Activated effector memory CD4-positive, alpha-beta T cell treated with Interleukin-2 at 50 U/mL for 16 hours (primary cell): ENCODE results near the gene PTCRA.
"Not testable (repeated sequence)": the region's sequence is repeated elsewhere in the genome, so short reads cannot be mapped to it uniquely, and the experiment has no call there.

ENCODE experiments used
- DNase-seq: peaks from one replicate; pipeline ENCODE4 v3.0.0-alpha.2; 2020

PTCRA gene

GRCh38 chr6:42904467-42904866 lies 11.4 kb upstream of the PTCRA start:
- DNase-seq = no peak

GRCh38 chr6:42907336-42907735 lies 8.5 kb upstream of the PTCRA start:
- no peak for DNase-seq

GRCh38 chr6:42909835-42910234 lies 6.0 kb upstream of the PTCRA start:
- DNase-seq = no peak

GRCh38 chr6:42911171-42912021 lies 4.5 kb upstream of the PTCRA start:
- DNase-seq = no peak

- no peak for DNase-seq
Measured at GRCh38 chr6:42914546-42914945, 1.3 kb upstream of the PTCRA start.

GRCh38 chr6:42916288-42916687 lies 435 bp downstream of the PTCRA start:
- no peak for DNase-seq

- no peak for DNase-seq
Measured at GRCh38 chr6:42921801-42922200, 5.9 kb downstream of the PTCRA start.

- DNase-seq = no peak
Measured at GRCh38 chr6:42923666-42924065, 7.8 kb downstream of the PTCRA start.

GRCh38 chr6:42925248-42925857 lies 9.5 kb downstream of the PTCRA start:
- DNase-seq = no peak

GRCh38 chr6:42928986-42929820 lies 13.3 kb downstream of the PTCRA start, which contains the start of gene CNPY3:
CNPY3 (plus strand) TSS chr6:42929480; CDS start chr6:42929571, 91 bp downstream.
- DNase-seq = peak; percentile 93

GRCh38 chr6:42929821-42930360 lies 14.0 kb downstream of the PTCRA start:
- no peak for DNase-seq

GRCh38 chr6:42932412-42932811 lies 16.6 kb downstream of the PTCRA start:
- DNase-seq = no peak

- DNase-seq = no peak
Measured at GRCh38 chr6:42933205-42933604, 17.4 kb downstream of the PTCRA start.

- no peak for DNase-seq
Measured at GRCh38 chr6:42935322-42935721, 19.5 kb downstream of the PTCRA start.

- DNase-seq = no peak
Measured at GRCh38 chr6:42936398-42936797, 20.5 kb downstream of the PTCRA start.

GRCh38 chr6:42937548-42938427 lies 21.9 kb downstream of the PTCRA start:
- no peak for DNase-seq

- no peak for DNase-seq
Measured at GRCh38 chr6:42938428-42938796, 22.6 kb downstream of the PTCRA start.

GRCh38 chr6:42938987-42939809 lies 23.3 kb downstream of the PTCRA start:
- no peak for DNase-seq

GRCh38 chr6:42939810-42940167 lies 23.9 kb downstream of the PTCRA start:
- DNase-seq = no peak

GRCh38 chr6:42940493-42941045 lies 24.7 kb downstream of the PTCRA start:
- no peak for DNase-seq

- DNase-seq = not testable (repeated sequence)
Measured at GRCh38 chr6:42941356-42941755, 25.5 kb downstream of the PTCRA start.
